Measurements from ENCODE around the gene NTRK2.

DNA sequence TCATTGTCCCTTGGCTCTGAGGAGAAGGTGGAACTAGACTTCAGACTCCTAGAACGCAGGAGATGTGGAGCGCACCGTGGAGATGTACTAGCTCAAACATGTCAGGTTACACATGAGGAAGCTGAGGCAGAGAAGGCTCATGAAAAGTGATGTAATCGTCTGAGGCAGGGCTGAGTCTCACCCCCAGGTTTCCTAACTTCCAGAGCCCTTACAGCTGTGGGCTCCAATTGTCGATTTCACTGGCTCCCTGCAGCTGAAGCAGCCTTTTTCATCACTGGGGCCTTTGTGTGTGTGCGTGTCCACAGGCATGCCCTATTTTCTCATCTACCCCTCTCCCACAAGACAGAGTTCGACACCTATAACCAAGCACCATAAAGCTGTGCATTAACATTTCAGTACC lies 370.6 kb downstream of the NTRK2 start:
- TF ChIP-seq EP300 (IDR thresholded peaks at IDR 0.05; ENCODE audit: borderline replicate concordance) (no peak), NFIC (IDR thresholded peaks at IDR 0.05) (no peak)

Data from Ishikawa (cell line).